H1 (cell line): ENCODE results near the gene SND1. TPM values are rescaled to one million over a fixed set of nuclear protein-coding genes. Genes with fewer than 3 reads are reported as not detected.

Source experiments
- CTCF ChIA-PET: fragments of 300-600 bp; sonication (Branson Sonifier 250); formaldehyde crosslinking; loops from one replicate; lab custom pipeline; 2021; ENCODE audit not compliant: partially characterized antibody; lab: Charles Lee
- POLR2A ChIA-PET: fragments of 300-600 bp; sonication (Branson Sonifier 250); formaldehyde crosslinking; loops from one replicate; lab custom pipeline; 2021; ENCODE audit warnings: inconsistent platforms; ENCODE audit not compliant: partially characterized antibody; lab: Charles Lee
- DNase-seq, 2 experiments: peaks; one replicate each; pipeline versions ENCODE4 v3.0.0 to v3.0.0-alpha.2; 2010 to 2022; ENCODE audit warnings: low spot score in 2 of 2, low read depth in 1 of 2, mixed read lengths in 1 of 2
- FAIRE-seq: peaks from 2 replicates; lab custom pipeline; 2011; peaks lifted over from hg19 to GRCh38; lab: Jason Lieb, UNC
- H2AFZ ChIP-seq: 2 replicates; pipeline ENCODE4 v1.8.1; 2012; ENCODE audit warnings: low read length, inconsistent platforms
- H2AK5ac ChIP-seq: 2 replicates; pipeline ENCODE4 v1.6.1; 2013; ENCODE audit warnings: low read depth, low read length
- H2BK120ac ChIP-seq: replicated peaks from 2 replicates; pipeline ENCODE3; 2013; ENCODE audit warnings: low read depth, low read length, inconsistent platforms
- H2BK12ac ChIP-seq: 2 replicates; pipeline ENCODE4 v1.6.1; 2013; ENCODE audit warnings: low read depth, low read length
- H2BK15ac ChIP-seq: 2 replicates; pipeline ENCODE4 v1.6.1; 2013; ENCODE audit warnings: low read length
- H2BK20ac ChIP-seq: 2 replicates; pipeline ENCODE4 v1.6.1; 2013; ENCODE audit warnings: low read length
- H2BK5ac ChIP-seq: 2 replicates; pipeline ENCODE4 v1.6.1; 2013; ENCODE audit warnings: low read depth, low read length
- H3K14ac ChIP-seq: 2 replicates; pipeline ENCODE4 v1.6.1; 2013; ENCODE audit warnings: inconsistent platforms; ENCODE audit not compliant: insufficient read length
- H3K18ac ChIP-seq: 2 replicates; pipeline ENCODE4 v1.6.1; 2013; ENCODE audit warnings: low read length; ENCODE audit errors: extremely low read depth
- H3K23ac ChIP-seq: 2 replicates; pipeline ENCODE4 v1.6.1; 2013; ENCODE audit warnings: inconsistent platforms; ENCODE audit not compliant: insufficient read length
- H3K23me2 ChIP-seq: 2 replicates; pipeline ENCODE4 v1.6.1; 2013; ENCODE audit warnings: low read depth, low read length
- H3K27ac ChIP-seq: 2 replicates; pipeline ENCODE4 v1.6.1; 2011; ENCODE audit warnings: low read depth, low read length, inconsistent platforms
- H3K27me3 ChIP-seq, 4 experiments: replicated peaks in 1 of 4; 1 replicate in 1 of 4; 2 replicates in 3 of 4; pipeline versions ENCODE4 v1.6.1 to v1.8.1; 2011 to 2013; ENCODE audit warnings: low read length in 3 of 4, mild to moderate bottlenecking in 3 of 4, inconsistent platforms in 2 of 4, mixed read lengths in 2 of 4, moderate library complexity in 1 of 4; ENCODE audit not compliant: control insufficient read depth in 3 of 4, insufficient read depth in 3 of 4; ENCODE audit errors: extremely low read depth in 1 of 4
- H3K36me3 ChIP-seq, 4 experiments: 2 replicates each; pipeline versions ENCODE4 v1.6.1 to v1.8.1; 2011 to 2013; ENCODE audit warnings: mild to moderate bottlenecking in 4 of 4, low read length in 3 of 4, moderate library complexity in 2 of 4, control low read depth in 1 of 4, inconsistent platforms in 1 of 4; ENCODE audit not compliant: insufficient read depth in 4 of 4, control insufficient read depth in 2 of 4
- H3K4ac ChIP-seq: replicated peaks from 2 replicates; pipeline ENCODE3; 2013; ENCODE audit warnings: low read length, low read depth, mixed read lengths, inconsistent platforms; ENCODE audit not compliant: insufficient read length
- H3K4me1 ChIP-seq, 4 experiments: replicated peaks in 1 of 4; 1 replicate in 1 of 4; 2 replicates in 3 of 4; pipeline versions ENCODE4 v1.6.1 to v1.8.1; 2011 to 2013; ENCODE audit warnings: low read length in 3 of 4, inconsistent platforms in 2 of 4, mixed read lengths in 1 of 4; ENCODE audit not compliant: insufficient read depth in 4 of 4, control insufficient read depth in 3 of 4
- H3K4me2 ChIP-seq, 2 experiments: 2 replicates each; pipeline versions ENCODE4 v1.6.1 to v1.8.1; 2011 to 2013; ENCODE audit warnings: low read depth in 2 of 2, low read length in 2 of 2, control low read depth in 1 of 2, inconsistent platforms in 1 of 2, mild to moderate bottlenecking in 1 of 2; ENCODE audit not compliant: insufficient read depth in 1 of 2
- H3K4me3 ChIP-seq, 4 experiments: fragments of 200-600, 300-600 bp in 1 of 4; sonication (generic), shearing (Covaris generic), sonication (Bioruptor Twin) in 1 of 4; 2 replicates each; pipeline versions ENCODE4 v1.5.1 to v1.8.1; 2011 to 2016; ENCODE audit warnings: low read length in 4 of 4, low read depth in 3 of 4, control low read depth in 2 of 4, inconsistent platforms in 2 of 4, mild to moderate bottlenecking in 2 of 4, mixed read lengths in 1 of 4, moderate library complexity in 1 of 4; ENCODE audit not compliant: insufficient read depth in 2 of 4; ENCODE audit errors: extremely low read depth in 1 of 4
- H3K56ac ChIP-seq: replicated peaks from 2 replicates; pipeline ENCODE3; 2013; ENCODE audit warnings: low read depth, mild to moderate bottlenecking, mixed read lengths, low read length, inconsistent platforms; ENCODE audit not compliant: insufficient read length
- H3K79me1 ChIP-seq: 2 replicates; pipeline ENCODE4 v1.6.1; 2013; ENCODE audit warnings: low read depth, low read length, control low read depth
- H3K79me2 ChIP-seq, 2 experiments: 2 replicates each; pipeline versions ENCODE4 v1.6.1 to v1.8.1; 2012 to 2013; ENCODE audit warnings: low read length in 2 of 2, mild to moderate bottlenecking in 2 of 2, inconsistent platforms in 1 of 2; ENCODE audit not compliant: insufficient read depth in 2 of 2, control insufficient read depth in 1 of 2
- H3K9ac ChIP-seq, 4 experiments: replicated peaks in 1 of 4; 1 replicate in 1 of 4; 2 replicates in 3 of 4; pipeline versions ENCODE4 v1.6.1 to v1.8.1; 2011 to 2013; ENCODE audit warnings: low read depth in 3 of 4, low read length in 3 of 4, control low read depth in 2 of 4, mild to moderate bottlenecking in 2 of 4, moderate library complexity in 2 of 4, inconsistent platforms in 1 of 4; ENCODE audit errors: extremely low read depth in 1 of 4
- H3K9me3 ChIP-seq, 2 experiments: 2 replicates each; pipeline versions ENCODE4 v1.6.1 to v1.8.1; 2012 to 2013; ENCODE audit warnings: mild to moderate bottlenecking in 2 of 2, moderate library complexity in 2 of 2, control low read depth in 1 of 2, inconsistent platforms in 1 of 2, low read depth in 1 of 2, low read length in 1 of 2, mixed read lengths in 1 of 2; ENCODE audit not compliant: insufficient read depth in 2 of 2
- H4K20me1 ChIP-seq, 2 experiments: replicated peaks in 1 of 2; 2 replicates each; pipeline versions ENCODE3 to v1.8.1; 2011 to 2013; ENCODE audit warnings: inconsistent platforms in 2 of 2, low read length in 2 of 2, mild to moderate bottlenecking in 1 of 2; ENCODE audit not compliant: insufficient read depth in 2 of 2, control insufficient read depth in 1 of 2
- H4K5ac ChIP-seq: 2 replicates; pipeline ENCODE4 v1.6.1; 2013; ENCODE audit warnings: low read length, low read depth, mixed read lengths, inconsistent platforms; ENCODE audit not compliant: insufficient read length
- H4K8ac ChIP-seq: 2 replicates; pipeline ENCODE4 v1.8.0; 2013; ENCODE audit warnings: mild to moderate bottlenecking, moderate library complexity, low read length, inconsistent platforms; ENCODE audit not compliant: insufficient read depth; ENCODE audit errors: extremely low read depth
- H4K91ac ChIP-seq: replicated peaks from 2 replicates; pipeline ENCODE3; 2013; ENCODE audit warnings: low read length, mixed read lengths, inconsistent platforms; ENCODE audit not compliant: insufficient read length
- SAP30 ChIP-seq: fragments of 300-600 bp; sonication (generic); IDR thresholded peaks from 2 replicates; pipeline ENCODE4 v1.7.1; 2012; ENCODE audit warnings: low read length, moderate library complexity, mild to moderate bottlenecking, inconsistent platforms; ENCODE audit not compliant: insufficient read depth, insufficient replicate concordance
- TEAD4 ChIP-seq: IDR thresholded peaks from 2 replicates; pipeline ENCODE4 v1.6.1; 2012; ENCODE audit warnings: low read depth, low read length, inconsistent platforms, mixed read lengths
- WGBS, 2 experiments: shearing (Covaris generic) in 1 of 2; methylation state at CpG; one replicate each; pipeline versions ENCODE4 v1.1.6 to v1.1.7; 2013 to 2015; ENCODE audit warnings: low lambda C conversion rate in 2 of 2, mixed read lengths in 2 of 2, inconsistent platforms in 1 of 2, low coverage in 1 of 2, missing lambda C conversion rate in 1 of 2; ENCODE audit not compliant: insufficient replicate concordance in 2 of 2, insufficient coverage in 1 of 2, insufficient read length in 1 of 2; ENCODE audit errors: extremely low coverage in 1 of 2, missing lambda C conversion rate in 1 of 2; 5-methylcytosine and 5-hydroxymethylcytosine counted together
- polyA plus RNA-seq, 7 experiments: library from polyadenylated mRNA; depleted of rRNA in 3 of 7; stranded (reverse) in 5 of 7; unstranded in 2 of 7; fragments of >200 nt in 5 of 7; fragments of 200-250 nt in 2 of 7; gene quantifications; 1 replicate in 5 of 7; 2 replicates in 1 of 7; 4 replicates in 1 of 7; pipeline versions ENCODE4 v1.2.1 to v1.2.3, GENCODE V29; 2011 to 2013; ENCODE audit warnings: missing spikeins in 2 of 7, mixed read lengths in 2 of 7
- total RNA-seq: library from RNA; stranded (reverse); fragmentation: NEBNext Ultra II Directional; extraction: Animal tissue kit (Norgen Biotek cat#: 25700); gene quantifications from 2 replicates; pipeline ENCODE4 v1.2.1, GENCODE V29; 2021

SND1 gene
- total and polyA plus RNA-seq, 2 of the 8 experiments (the other 6 are each of a cell fraction or from before 2014, with no cell fraction given), result 122 to 290 TPM

DNA sequence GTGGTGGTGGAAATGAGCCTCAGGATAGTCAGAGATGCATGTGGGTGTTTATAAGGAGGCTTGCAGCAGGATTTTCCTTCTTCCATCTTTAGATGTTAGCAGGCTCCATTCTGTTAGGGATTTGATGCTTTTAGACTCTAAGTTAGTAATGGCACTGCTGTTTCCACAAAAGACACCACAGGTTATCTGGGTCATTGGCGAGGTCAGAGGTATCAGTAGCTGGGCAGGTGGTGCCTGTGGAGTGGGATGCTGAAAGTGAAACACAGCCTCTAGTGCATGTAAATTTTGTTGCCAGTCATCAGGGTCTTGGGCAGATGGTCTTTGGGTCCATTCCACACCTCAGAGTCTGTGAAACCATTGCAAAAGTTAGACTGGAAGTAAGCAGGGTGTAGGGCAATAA lies 33.2 kb upstream of the SND1 start:
- H2BK15ac ChIP-seq, result no peak overlapping the region
- ChIA-PET POLR2A (interaction anchor here (1.6 kb wide), 1 partner anchor 11 kb away, joined by 4 read pairs; no protein-coding TSS in a partner anchor), CTCF (interaction anchor here (1.5 to 9.2 kb wide), 3 partner anchors 9 to 105 kb away, joined by 3 to 115 read pairs (median 9); no protein-coding TSS in a partner anchor)
- H4K5ac ChIP-seq, result no peak overlapping the region
- no peaks in the 10 kb centered on the region for H3K36me3 ChIP-seq
- H3K56ac ChIP-seq, result no peak overlapping the region
- no peak overlapping the region for H4K91ac ChIP-seq
- no peaks in the 10 kb centered on the region for H4K20me1 ChIP-seq
- H3K18ac ChIP-seq, result no peak overlapping the region
- H2BK5ac ChIP-seq, result no peak overlapping the region
- H2AFZ ChIP-seq, result no peak overlapping the region
- H3K23me2 ChIP-seq, result peaks cover 15% of the 10 kb centered on the region
- no peak overlapping the region for H2BK20ac ChIP-seq
- no peaks in the 10 kb centered on the region for H3K79me2 ChIP-seq
- H3K14ac ChIP-seq, result no peak overlapping the region
- H3K79me1 ChIP-seq, result no peaks in the 10 kb centered on the region
- DNase-seq (no peak), FAIRE-seq (no peak)
- no peak overlapping the region for H2BK12ac ChIP-seq
- H3K4me2 ChIP-seq, result no peak overlapping the region
- no peak overlapping the region for H2AK5ac ChIP-seq
- H3K9me3 ChIP-seq, result no peaks in the 10 kb centered on the region
- H3K9ac ChIP-seq, result no peak overlapping the region
- no peak overlapping the region for H3K27ac ChIP-seq
- H2BK120ac ChIP-seq, result no peak overlapping the region
- no peak overlapping the region for H4K8ac ChIP-seq
- 90% methylated on average over 1 of the region's 1 CpG; no CpG with 5 or more reads in 1 of the 2 experiments for WGBS, 2 experiments
- no peak overlapping the region for H3K4ac ChIP-seq
- peaks cover 0 to 7% (median 3%) of the 10 kb centered on the region in 4 experiments; a peak in 3 of 7 replicates for H3K4me1 ChIP-seq
- H3K27me3 ChIP-seq, result peaks cover 9 to 33% (median 20%) of the 10 kb centered on the region in 4 experiments; a peak in 6 of 7 replicates
- no peak overlapping the region for H3K4me3 ChIP-seq
- no peak overlapping the region for H3K23ac ChIP-seq
- TF ChIP-seq TEAD4 (no peak), SAP30 (no peak)
